Measurements from ENCODE around the gene VWA8.

Gene VWA8

DNA sequence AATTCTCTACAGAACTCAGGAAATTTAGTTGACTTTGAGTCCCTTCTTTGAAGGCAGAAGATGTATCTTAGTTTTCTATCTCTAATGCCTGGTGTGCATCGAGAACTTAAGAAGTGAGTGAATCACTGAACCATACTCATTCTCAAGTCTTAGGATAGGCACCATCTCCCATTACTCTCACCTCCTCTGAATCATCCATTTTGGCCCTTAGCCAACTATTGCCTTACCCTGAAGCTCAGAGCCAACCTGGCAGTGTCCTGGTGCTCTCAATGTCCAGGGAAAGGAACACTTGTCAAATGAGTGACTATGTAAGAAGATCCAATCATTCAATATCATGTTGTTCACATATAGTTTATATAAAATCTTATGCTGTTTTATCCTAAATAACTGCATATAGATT is 357.0 kb downstream of the VWA8 start:
- Histone ChIP-seq H3K4me3 (ENCODE audit: low read depth, low read length) (no peak overlapping the region), H3K4me1 (peaks cover under 1% of the 10 kb centered on the region; the same call in 1 of the 2 replicates), H3K36me3 (peaks cover 10% of the 10 kb centered on the region), H3K9me3 (no peaks in the 10 kb centered on the region), H3K27me3 (no peaks in the 10 kb centered on the region)
- TF ChIP-seq, protein P1, sequence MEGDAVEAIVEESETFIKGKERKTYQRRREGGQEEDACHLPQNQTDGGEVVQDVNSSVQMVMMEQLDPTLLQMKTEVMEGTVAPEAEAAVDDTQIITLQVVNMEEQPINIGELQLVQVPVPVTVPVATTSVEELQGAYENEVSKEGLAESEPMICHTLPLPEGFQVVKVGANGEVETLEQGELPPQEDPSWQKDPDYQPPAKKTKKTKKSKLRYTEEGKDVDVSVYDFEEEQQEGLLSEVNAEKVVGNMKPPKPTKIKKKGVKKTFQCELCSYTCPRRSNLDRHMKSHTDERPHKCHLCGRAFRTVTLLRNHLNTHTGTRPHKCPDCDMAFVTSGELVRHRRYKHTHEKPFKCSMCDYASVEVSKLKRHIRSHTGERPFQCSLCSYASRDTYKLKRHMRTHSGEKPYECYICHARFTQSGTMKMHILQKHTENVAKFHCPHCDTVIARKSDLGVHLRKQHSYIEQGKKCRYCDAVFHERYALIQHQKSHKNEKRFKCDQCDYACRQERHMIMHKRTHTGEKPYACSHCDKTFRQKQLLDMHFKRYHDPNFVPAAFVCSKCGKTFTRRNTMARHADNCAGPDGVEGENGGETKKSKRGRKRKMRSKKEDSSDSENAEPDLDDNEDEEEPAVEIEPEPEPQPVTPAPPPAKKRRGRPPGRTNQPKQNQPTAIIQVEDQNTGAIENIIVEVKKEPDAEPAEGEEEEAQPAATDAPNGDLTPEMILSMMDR (IDR thresholded peaks at IDR 0.05; ENCODE audit: low read depth, low read length), result no peak
- DNase-seq, result peak; percentile 37

DNA sequence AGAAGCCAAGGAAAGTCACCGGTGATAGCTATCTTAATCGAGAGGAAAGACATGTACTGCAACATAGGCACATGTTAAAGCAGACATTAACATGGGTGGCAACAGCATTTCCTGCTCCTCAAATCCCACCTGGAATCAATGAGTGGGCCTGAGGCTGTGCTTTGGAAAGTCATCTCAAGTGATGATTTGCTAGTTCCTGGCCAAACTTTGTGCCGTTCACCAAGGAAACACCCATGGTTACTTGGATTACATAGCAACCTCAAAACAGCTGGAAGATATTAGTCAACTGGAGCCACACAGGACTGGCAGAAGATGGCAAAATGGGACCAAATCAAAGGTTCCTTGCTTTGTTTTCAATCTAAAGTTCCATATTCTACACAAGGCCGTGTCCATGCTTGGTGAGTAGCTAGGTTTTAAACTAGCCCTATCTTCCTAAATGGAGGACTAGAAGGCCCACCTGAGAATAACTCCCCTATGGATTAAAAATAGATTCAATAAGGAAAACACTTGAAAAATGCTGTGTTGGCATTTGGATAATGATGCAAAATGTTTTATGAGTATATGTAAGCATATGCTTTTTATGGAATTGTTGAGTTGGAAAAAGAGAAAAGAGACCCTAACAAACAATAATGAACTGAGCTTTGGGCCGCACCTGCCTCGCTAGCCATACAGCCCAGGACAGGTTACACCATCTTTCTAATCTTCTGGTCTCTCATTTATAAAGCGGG is 359.0 kb downstream of the VWA8 start:
- TF ChIP-seq, protein P1 (IDR thresholded peaks at IDR 0.05; ENCODE audit: low read depth, low read length), result no peak
- H3K4me3 ChIP-seq (ENCODE audit: low read depth, low read length), result no peak overlapping the region
- no peaks in the 10 kb centered on the region for H3K9me3 ChIP-seq
- H3K4me1 ChIP-seq, result no peaks in the 10 kb centered on the region
- H3K36me3 ChIP-seq, result 0 out of 2 replicates have a peak, but pooled peaks cover 3% of the 10 kb centered on the region
- no peak for DNase-seq
- no peaks in the 10 kb centered on the region for H3K27me3 ChIP-seq

DNA sequence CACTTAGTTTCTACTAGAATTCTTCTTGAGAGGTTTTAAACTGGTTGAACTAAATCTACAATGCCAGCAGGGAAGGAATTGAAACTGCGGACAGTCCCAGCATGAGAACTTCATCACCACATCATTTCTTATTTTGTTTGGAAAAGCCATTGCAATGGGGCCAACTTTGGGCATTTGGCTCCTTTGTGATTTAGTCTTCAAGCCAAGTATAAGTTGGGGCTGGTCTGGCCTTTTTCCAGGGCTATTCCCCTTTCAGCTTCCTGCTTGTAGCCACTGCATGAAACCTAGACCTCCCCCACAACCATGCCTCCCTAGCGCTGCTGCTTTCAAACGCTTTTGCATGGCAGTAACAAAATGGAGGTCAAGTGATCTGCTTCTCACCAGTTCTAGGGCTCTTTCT is 361.3 kb downstream of the VWA8 start:
- Histone ChIP-seq H3K36me3 (no peaks in the 10 kb centered on the region), H3K9me3 (no peaks in the 10 kb centered on the region), H3K4me1 (no peaks in the 10 kb centered on the region), H3K4me3 (ENCODE audit: low read depth, low read length) (no peak overlapping the region), H3K27me3 (no peaks in the 10 kb centered on the region)
- TF ChIP-seq, protein P1 (IDR thresholded peaks at IDR 0.05; ENCODE audit: low read depth, low read length), result no peak
- no peak for DNase-seq

DNA sequence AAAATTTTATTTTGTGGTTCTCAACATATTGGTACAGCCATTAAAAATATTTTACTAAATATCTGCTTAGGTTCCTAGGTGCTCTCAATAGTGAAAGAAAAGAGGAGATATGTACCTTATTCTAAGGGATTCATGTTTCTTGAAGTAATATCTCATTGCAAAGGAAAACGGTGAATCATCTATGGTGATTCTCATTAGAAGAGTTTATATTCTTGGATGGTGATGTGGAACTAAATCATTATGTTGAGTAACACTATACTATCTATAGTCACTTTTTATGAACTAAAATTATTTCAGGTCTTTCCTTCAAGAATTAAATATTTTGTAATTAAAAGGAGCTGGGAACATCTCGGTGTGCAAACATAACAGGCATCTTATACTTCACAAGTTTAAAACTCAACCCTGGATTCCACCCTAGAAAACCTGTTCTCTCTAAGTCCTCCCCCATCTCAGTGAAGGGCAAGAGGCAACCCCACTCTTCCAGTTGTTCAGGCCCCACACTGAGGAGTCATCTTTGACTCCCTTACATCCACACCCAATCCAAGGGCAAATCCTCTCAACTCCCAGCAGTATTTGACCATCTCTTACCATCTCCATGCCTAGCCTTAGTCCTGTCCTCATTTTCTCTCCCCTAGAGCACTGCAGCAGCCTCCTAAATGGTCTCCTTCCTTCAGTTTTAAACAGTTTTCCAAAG is 363.4 kb downstream of the VWA8 start:
- TF ChIP-seq, protein P1 (IDR thresholded peaks at IDR 0.05; ENCODE audit: low read depth, low read length), result no peak
- H3K27me3 ChIP-seq, result no peaks in the 10 kb centered on the region
- H3K9me3 ChIP-seq, result no peaks in the 10 kb centered on the region
- no peak for DNase-seq
- H3K4me3 ChIP-seq (ENCODE audit: low read depth, low read length), result no peak overlapping the region
- H3K36me3 ChIP-seq, result no peaks in the 10 kb centered on the region
- H3K4me1 ChIP-seq, result no peaks in the 10 kb centered on the region

DNA sequence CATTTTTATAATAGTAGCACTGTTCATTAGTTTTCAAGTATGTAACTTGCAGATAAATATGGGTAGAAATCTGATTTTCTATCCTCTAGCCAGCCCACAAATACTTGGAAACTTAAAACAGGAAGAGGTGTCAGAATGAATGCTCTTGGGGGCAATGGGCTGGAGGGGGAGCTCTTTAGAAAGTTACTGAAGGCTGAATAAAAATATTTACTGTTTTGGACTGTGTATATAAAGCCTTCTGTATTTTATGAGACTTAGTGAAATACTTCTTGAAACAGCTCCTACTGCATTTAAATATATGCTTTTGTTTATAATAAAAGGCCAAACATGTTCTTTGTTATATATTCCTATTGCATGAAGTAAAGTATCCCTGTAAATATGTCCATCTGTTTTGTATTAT is 364.7 kb downstream of the VWA8 start:
- Histone ChIP-seq H3K4me3 (ENCODE audit: low read depth, low read length) (no peak overlapping the region), H3K36me3 (no peaks in the 10 kb centered on the region), H3K27me3 (no peaks in the 10 kb centered on the region), H3K4me1 (no peaks in the 10 kb centered on the region), H3K9me3 (no peaks in the 10 kb centered on the region)
- TF ChIP-seq, protein P1 (IDR thresholded peaks at IDR 0.05; ENCODE audit: low read depth, low read length), result no peak
- no peak for DNase-seq

DNA sequence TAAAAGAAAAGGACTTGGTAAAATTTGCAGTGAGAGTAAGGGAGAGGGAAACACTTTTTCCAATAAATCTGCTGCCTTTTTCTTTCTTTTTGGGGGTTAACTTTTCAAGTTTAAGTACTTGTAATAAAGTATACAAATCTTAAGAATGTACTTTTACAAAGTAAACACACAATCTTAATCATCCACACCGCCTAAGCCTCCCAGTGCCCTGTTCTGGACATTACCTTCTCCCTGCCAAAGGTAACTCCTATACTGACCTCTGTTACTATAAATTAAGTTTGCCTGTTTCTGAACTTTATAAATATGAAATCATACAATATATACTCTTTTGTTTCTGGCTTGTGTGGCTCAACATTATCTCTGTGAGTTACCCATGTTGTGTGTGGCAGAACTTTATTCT is 365.6 kb downstream of the VWA8 start:
- no peak overlapping the region for H3K4me3 ChIP-seq (ENCODE audit: low read depth, low read length)
- DNase-seq, result no peak
- H3K9me3 ChIP-seq, result no peaks in the 10 kb centered on the region
- H3K36me3 ChIP-seq, result peaks cover 4% of the 10 kb centered on the region; the same call in 1 of the 2 replicates
- H3K4me1 ChIP-seq, result no peaks in the 10 kb centered on the region
- TF ChIP-seq, protein P1 (IDR thresholded peaks at IDR 0.05; ENCODE audit: low read depth, low read length), result no peak
- no peaks in the 10 kb centered on the region for H3K27me3 ChIP-seq
